WTC11 (cell line): Measurements from ENCODE around the gene DAPK1. TPM values are rescaled to one million over a fixed set of nuclear protein-coding genes. Genes with fewer than 3 reads are reported as not detected.

ENCODE experiments used
- ATAC-seq: fragments of 200-7000 bp; cut with Tn5 transposase; 2 replicates; pipeline ENCODE4 v1.10.0; 2021; ENCODE audit warnings: mild to moderate bottlenecking, moderate library complexity
- CTCF ChIA-PET: fragments of 300-600 bp; sonication (Branson Sonifier 250); formaldehyde crosslinking; loops from one replicate; lab custom pipeline; 2021; ENCODE audit warnings: antibody characterized with exemption; lab: Charles Lee
- POLR2A ChIA-PET: fragments of 350-600 bp; sonication (Branson Sonifier 250); formaldehyde crosslinking; loops from one replicate; lab custom pipeline; 2021; ENCODE audit warnings: antibody characterized with exemption; lab: Charles Lee
- DNase-seq: peaks from one replicate; pipeline ENCODE4 v3.0.0; 2021; ENCODE audit warnings: low spot score
- H3K27ac Mint-ChIP-seq: 2 replicates; pipeline ENCODE4 v1.8.0; 2021; ENCODE audit warnings: mixed read lengths
- H3K27me3 Mint-ChIP-seq: 2 replicates; pipeline ENCODE4 v1.8.0; 2021; ENCODE audit warnings: low read depth, mild to moderate bottlenecking, moderate library complexity, mixed read lengths
- H3K36me3 Mint-ChIP-seq: 2 replicates; pipeline ENCODE4 v1.8.0; 2021; ENCODE audit warnings: mixed read lengths
- H3K4me1 Mint-ChIP-seq: 2 replicates; pipeline ENCODE4 v1.8.0; 2022; ENCODE audit warnings: mixed read lengths
- H3K4me3 Mint-ChIP-seq: 2 replicates; pipeline ENCODE4 v1.8.0; 2021; ENCODE audit warnings: mild to moderate bottlenecking, moderate library complexity, mixed read lengths
- H3K9me3 Mint-ChIP-seq: 2 replicates; pipeline ENCODE4 v1.8.0; 2021; ENCODE audit warnings: mixed read lengths
- AFF4 ChIP-seq: sonication (generic); formaldehyde crosslinking; IDR thresholded peaks from 2 replicates; pipeline ENCODE4 v1.8.1; 2023; ENCODE audit warnings: mild to moderate bottlenecking, missing genetic modification reagents, borderline replicate concordance
- CBFB ChIP-seq: sonication (generic); formaldehyde crosslinking; IDR thresholded peaks from 2 replicates; pipeline ENCODE4 v1.8.1; 2022; ENCODE audit warnings: mild to moderate bottlenecking, low read depth, missing genetic modification reagents
- CREB1 ChIP-seq: sonication (generic); formaldehyde crosslinking; IDR thresholded peaks from 2 replicates; pipeline ENCODE4 v1.8.0; 2023; ENCODE audit warnings: mild to moderate bottlenecking, missing genetic modification reagents
- E2F5 ChIP-seq: sonication (generic); formaldehyde crosslinking; IDR thresholded peaks from 2 replicates; pipeline ENCODE4 v1.8.1; 2022; ENCODE audit warnings: mild to moderate bottlenecking, moderate library complexity, missing genetic modification reagents
- FOXK1 ChIP-seq: sonication (generic); formaldehyde crosslinking; IDR thresholded peaks from 2 replicates; pipeline ENCODE4 v1.8.0; 2022; ENCODE audit warnings: mild to moderate bottlenecking, moderate library complexity, missing genetic modification reagents
- GTF2I ChIP-seq: fragments of 250-450 bp; sonication (Bioruptor Pico); conservative IDR thresholded peaks from 2 replicates; pipeline ENCODE4 v1.4.0; 2021; ENCODE audit warnings: mild to moderate bottlenecking
- JAZF1 ChIP-seq: fragments of 250-450 bp; sonication (Bioruptor Pico); IDR thresholded peaks from 2 replicates; pipeline ENCODE4 v1.9.0; 2021; ENCODE audit warnings: moderate library complexity, mild to moderate bottlenecking, inconsistent platforms
- MLX ChIP-seq: sonication (generic); formaldehyde crosslinking; IDR thresholded peaks from 2 replicates; pipeline ENCODE4 v1.8.1; 2023; ENCODE audit warnings: mild to moderate bottlenecking, missing genetic modification reagents, moderate library complexity
- PREB ChIP-seq: sonication (generic); formaldehyde crosslinking; IDR thresholded peaks from 2 replicates; pipeline ENCODE4 v1.8.1; 2022; ENCODE audit warnings: mild to moderate bottlenecking, missing genetic modification reagents, moderate library complexity, borderline replicate concordance
- PRRX2 ChIP-seq: fragments of 250-450 bp; sonication (Bioruptor Pico); IDR thresholded peaks from 2 replicates; pipeline ENCODE4 v1.8.0; 2021; ENCODE audit warnings: mild to moderate bottlenecking
- SMAD3 ChIP-seq: sonication (generic); formaldehyde crosslinking; IDR thresholded peaks from 2 replicates; pipeline ENCODE4 v1.8.0; 2022; ENCODE audit warnings: missing genetic modification reagents, mild to moderate bottlenecking, borderline replicate concordance
- TEAD4 ChIP-seq: sonication (generic); formaldehyde crosslinking; IDR thresholded peaks from 2 replicates; pipeline ENCODE4 v1.8.0; 2022; ENCODE audit warnings: mild to moderate bottlenecking, missing genetic modification reagents
- TP53 ChIP-seq: sonication (generic); formaldehyde crosslinking; IDR thresholded peaks from 2 replicates; pipeline ENCODE4 v1.8.1; 2023; ENCODE audit warnings: mild to moderate bottlenecking, missing genetic modification reagents
- ZNF317 ChIP-seq: sonication (generic); formaldehyde crosslinking; IDR thresholded peaks from 2 replicates; pipeline ENCODE4 v1.8.1; 2023; ENCODE audit warnings: low read depth, mild to moderate bottlenecking, moderate library complexity, missing genetic modification reagents, borderline replicate concordance
- ZNF423 ChIP-seq: fragments of 250-450 bp; sonication (Bioruptor Pico); IDR thresholded peaks from 2 replicates; pipeline ENCODE4 v2.1.2; 2022; ENCODE audit warnings: mild to moderate bottlenecking, moderate library complexity
- ZNF671 ChIP-seq: fragments of 250-450 bp; sonication (Bioruptor Pico); IDR thresholded peaks from 2 replicates; pipeline ENCODE4 v1.8.0; 2021; ENCODE audit warnings: mild to moderate bottlenecking
- total RNA-seq: library from RNA; stranded (reverse); gene quantifications from 3 replicates; pipeline ENCODE4 v1.2.3, GENCODE V29; 2021

Gene DAPK1
- total RNA-seq, 1 experiment from 2014 or later = 129 TPM

DNA sequence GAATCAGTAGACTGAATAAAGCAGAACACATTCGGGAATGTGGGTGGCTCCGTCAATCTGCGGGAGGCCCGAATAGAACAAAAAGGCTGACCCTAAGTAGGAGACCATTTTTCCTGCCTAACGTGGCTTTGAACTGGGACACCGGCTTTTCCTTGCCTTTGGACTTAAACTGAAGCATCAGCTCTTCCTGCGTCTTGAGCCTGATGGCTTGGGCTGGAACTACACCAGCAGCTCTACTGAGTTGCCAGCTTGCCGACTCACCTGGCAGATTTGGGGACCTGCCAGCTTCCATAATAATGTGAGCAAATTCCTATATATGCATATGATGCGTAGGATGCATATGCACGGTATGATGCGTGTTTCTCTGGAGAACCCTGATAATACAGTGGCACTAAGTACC is 111.3 kb downstream of the DAPK1 start (continued):
- TF ChIP-seq AFF4 = no peak

- Mint-ChIP-seq H3K27ac (no peak overlapping the region; the same call in 1 of the 2 replicates), H3K4me3 (no peak overlapping the region), H3K27me3 (no peaks in the 10 kb centered on the region), H3K9me3 (0 out of 2 replicates have a peak, but pooled peaks cover 3% of the 10 kb centered on the region), H3K36me3 (peaks cover 70% of the 10 kb centered on the region), H3K4me1 (peaks cover 60% of the 10 kb centered on the region)
- CTCF ChIA-PET = interaction anchor here (0.9 to 1.0 kb wide), 2 partner anchors 16 to 53 kb away, joined by 3 to 5 read pairs; no protein-coding TSS in a partner anchor
- POLR2A ChIA-PET = no interaction called here
- DNase-seq (no peak), ATAC-seq (no peak)
- TF ChIP-seq GTF2I (CRISPR knock-in tag) = no peak
- TF ChIP-seq ZNF423 (CRISPR knock-in tag) = no peak
- TF ChIP-seq CBFB (CRISPR knock-in tag) = no peak
- no peak for TF ChIP-seq MLX (CRISPR knock-in tag)
- TF ChIP-seq JAZF1 (CRISPR knock-in tag) = no peak
- no peak for TF ChIP-seq TEAD4 (CRISPR knock-in tag)
- no peak for TF ChIP-seq FOXK1 (CRISPR knock-in tag)
- TF ChIP-seq PREB = no peak
- no peak for TF ChIP-seq TP53 (CRISPR knock-in tag)
- TF ChIP-seq ZNF671 (CRISPR knock-in tag) = no peak
- TF ChIP-seq SMAD3 (CRISPR knock-in tag) = no peak
- no peak for TF ChIP-seq PRRX2 (CRISPR knock-in tag)
Measured at GRCh38 chr9:87609486-87609885, 111.8 kb downstream of the DAPK1 start.

- no peak overlapping the region for H3K4me3 Mint-ChIP-seq
- peaks cover 69% of the 10 kb centered on the region for H3K36me3 Mint-ChIP-seq
- H3K4me1 Mint-ChIP-seq = peaks cover 67% of the 10 kb centered on the region
- ATAC-seq (no peak), DNase-seq (no peak)
- peak overlapping the region; percentile 24 for H3K27ac Mint-ChIP-seq
- CTCF ChIA-PET = no interaction called here
- POLR2A ChIA-PET = interaction anchor here (0.6 kb wide), 1 partner anchor 43 kb away, joined by 3 read pairs; no protein-coding TSS in a partner anchor
- TF ChIP-seq PRRX2 (CRISPR knock-in tag) (no peak), E2F5 (no peak), CREB1 (CRISPR knock-in tag) (no peak), ZNF317 (CRISPR knock-in tag) (no peak)
- no peaks in the 10 kb centered on the region for H3K27me3 Mint-ChIP-seq
- H3K9me3 Mint-ChIP-seq = 0 out of 2 replicates have a peak, but pooled peaks cover 3% of the 10 kb centered on the region
Measured at GRCh38 chr9:87610200-87611155, 112.8 kb downstream of the DAPK1 start.
